SK-N-MC (cell line): ENCODE results near the gene RAMACL.

ENCODE experiments used
- EZH2 ChIP-seq: fragments of 200-600 bp; sonication (generic); IDR thresholded peaks from one replicate; pipeline ENCODE4 v1.6.1; 2017; ENCODE audit warnings: antibody characterized with exemption
- FOXP2 ChIP-seq: optimal IDR thresholded peaks from 2 replicates; pipeline ENCODE3; 2011; ENCODE audit warnings: mild to moderate bottlenecking, moderate library complexity; ENCODE audit not compliant: insufficient read depth; ENCODE audit errors: extremely low read length, control extremely low read depth
- POLR2AphosphoS5 ChIP-seq: IDR thresholded peaks from 2 replicates; pipeline ENCODE4 v1.6.1; 2012; ENCODE audit warnings: mild to moderate bottlenecking, low read depth, low read length, borderline replicate concordance

DNA sequence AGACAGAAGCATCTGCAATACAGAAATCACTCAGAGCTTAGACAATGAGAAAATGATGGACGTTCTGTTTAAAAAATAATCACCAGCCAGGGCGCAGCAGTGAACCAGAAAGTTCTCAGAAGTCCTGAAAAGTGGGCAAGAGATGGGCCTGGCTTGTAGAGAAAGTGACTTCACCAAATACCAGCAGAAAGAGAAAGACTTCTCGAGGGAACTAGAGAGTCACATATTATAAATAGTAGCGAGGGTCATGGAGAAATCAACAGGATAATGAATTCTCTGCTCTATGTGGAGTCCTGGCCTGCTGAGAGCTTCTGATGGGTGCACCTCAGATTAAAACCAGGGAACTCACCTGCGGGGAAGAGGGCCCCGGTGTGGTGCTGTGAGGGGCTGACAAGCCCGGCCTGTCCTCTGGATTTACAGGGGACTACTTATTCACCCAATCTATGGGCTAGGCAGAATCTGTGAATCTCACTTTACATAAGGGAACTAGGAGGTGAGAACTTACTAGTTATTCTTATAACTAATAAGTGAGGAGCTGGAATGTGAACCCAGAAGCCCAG, 5.6 kb upstream of the RAMACL start:
- TF ChIP-seq EZH2 (no peak), POLR2AphosphoS5 (no peak), FOXP2 (no peak)
